A673 (cell line): ENCODE measurements around the gene EHBP1L1. TPM values are rescaled to one million over a fixed set of nuclear protein-coding genes. Genes with fewer than 3 reads are reported as not detected.

Source experiments
- BruUV-seq: library from RNA; stranded (reverse); fragments of 400-500 nt; replicated peaks from 2 replicates; lab custom pipeline; 2021; lab: Mats Ljungman, UMichigan
- CTCF ChIA-PET: fragments of 300-600 bp; sonication (Branson Sonifier 250); formaldehyde crosslinking; loops from one replicate; lab custom pipeline; 2022; ENCODE audit warnings: antibody characterized with exemption; lab: Charles Lee
- POLR2A ChIA-PET: fragments of 300-600 bp; sonication (Branson Sonifier 250); formaldehyde crosslinking; loops from one replicate; lab custom pipeline; 2022; ENCODE audit warnings: antibody characterized with exemption; ENCODE audit not compliant: low non-redundant PET; lab: Charles Lee
- DNase-seq: peaks from one replicate; pipeline ENCODE4 v3.0.0-alpha.2; 2015; ENCODE audit warnings: low spot score
- H3K27ac ChIP-seq: fragments of 200-600 bp; sonication (generic); 2 replicates; pipeline ENCODE4 v1.5.1; 2016; ENCODE audit warnings: mixed run types, low read depth, mild to moderate bottlenecking, mixed read lengths, antibody characterized with exemption, low read length; ENCODE audit not compliant: poor library complexity, severe bottlenecking
- H3K27me3 ChIP-seq: fragments of 200-600 bp; sonication (generic); replicated peaks from 2 replicates; pipeline ENCODE4 v1.6.1; 2017; ENCODE audit warnings: mixed run types, low read depth, mild to moderate bottlenecking, mixed read lengths, antibody characterized with exemption, low read length; ENCODE audit not compliant: insufficient read depth, poor library complexity
- H3K36me3 ChIP-seq: fragments of 200-600 bp; sonication (generic); 2 replicates; pipeline ENCODE4 v1.6.1; 2016; ENCODE audit warnings: mixed run types, mild to moderate bottlenecking, mixed read lengths, antibody characterized with exemption, low read length; ENCODE audit not compliant: insufficient read depth, poor library complexity, severe bottlenecking
- H3K4me1 ChIP-seq: fragments of 200-600 bp; sonication (generic); 2 replicates; pipeline ENCODE4 v1.6.1; 2017; ENCODE audit warnings: mixed run types, mild to moderate bottlenecking, mixed read lengths, antibody characterized with exemption, low read length; ENCODE audit not compliant: insufficient read depth, poor library complexity, severe bottlenecking
- H3K4me3 ChIP-seq: fragments of 200-600 bp; sonication (generic); 2 replicates; pipeline ENCODE4 v1.5.1; 2016; ENCODE audit warnings: low read depth, mixed run types, mild to moderate bottlenecking, mixed read lengths, low read length; ENCODE audit not compliant: poor library complexity, severe bottlenecking
- H3K9me3 ChIP-seq: fragments of 200-600 bp; sonication (generic); 2 replicates; pipeline ENCODE4 v1.6.1; 2016; ENCODE audit warnings: mixed run types, low read depth, mild to moderate bottlenecking, mixed read lengths, antibody characterized with exemption, low read length; ENCODE audit not compliant: poor library complexity, severe bottlenecking
- EZH2 ChIP-seq: fragments of 200-600 bp; sonication (generic); IDR thresholded peaks from 2 replicates; pipeline ENCODE4 v1.6.1; 2017; ENCODE audit warnings: borderline replicate concordance, low read depth, mild to moderate bottlenecking, mixed read lengths, antibody characterized with exemption, low read length; ENCODE audit not compliant: poor library complexity, severe bottlenecking
- intact Hi-C: fragments of 100-400 bp; cut with micrococcal nuclease; formaldehyde crosslinking; loops from one replicate; pipeline ENCODE4 v1.10.0; 2022; ENCODE audit not compliant: unreplicated experiment
- total RNA-seq: library from RNA; stranded (reverse); gene quantifications from 2 replicates; pipeline ENCODE4 v1.2.3, GENCODE V29; 2021
- TF ChIP-seq, protein P1 (sequence below): fragments of 300-800, 200-600 bp; sonication (generic); conservative IDR thresholded peaks from 2 replicates; pipeline ENCODE4 v1.5.1; 2017; ENCODE audit warnings: low read depth, mild to moderate bottlenecking, antibody characterized with exemption, low read length, moderate library complexity, mixed read lengths

Gene EHBP1L1
- total RNA-seq, 1 experiment from 2014 or later, result 29.5 TPM

DNA sequence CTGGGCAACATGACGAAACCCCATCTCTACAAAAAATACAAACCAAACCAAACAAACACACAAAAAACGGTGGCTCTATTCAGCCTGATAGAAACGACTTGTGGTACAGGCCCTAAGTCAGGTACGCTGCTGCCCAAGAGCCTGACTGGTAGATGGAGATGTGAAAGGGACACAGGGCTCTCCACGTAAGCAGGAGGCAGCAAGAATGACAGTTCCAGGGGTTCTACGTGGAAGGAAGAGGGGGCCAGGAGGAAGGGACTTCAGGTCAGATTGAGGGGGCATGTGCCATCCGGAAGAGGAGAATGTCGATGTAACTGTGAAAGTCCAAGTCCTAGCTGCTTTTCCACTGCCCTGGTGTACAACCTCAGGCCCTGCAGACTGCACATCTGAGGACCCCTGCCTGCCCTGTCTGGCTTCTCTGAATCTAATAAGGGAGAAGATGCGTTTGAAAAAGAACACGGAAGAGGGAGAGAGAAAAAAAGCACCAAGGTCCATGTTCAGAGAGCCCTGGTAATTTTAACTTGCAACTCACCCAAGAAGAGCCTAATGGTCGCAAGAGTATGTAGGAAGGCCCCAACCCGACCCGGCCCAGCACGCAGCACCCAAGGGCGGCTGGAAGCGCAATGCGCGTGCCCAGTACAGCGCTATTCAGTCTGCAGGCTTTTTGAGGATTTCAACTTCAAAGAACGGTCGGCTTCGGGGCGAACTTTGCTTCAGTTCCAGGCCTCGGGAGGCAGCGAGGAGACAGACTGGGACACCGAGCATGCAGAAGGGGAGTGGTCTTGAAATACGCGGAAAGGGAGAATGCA, 6.5 kb upstream of the EHBP1L1 start:
- Histone ChIP-seq H3K4me3 (peak overlapping the region; percentile 87), H3K4me1 (peaks cover 21% of the 10 kb centered on the region), H3K27ac (peak overlapping the region; percentile 92), H3K36me3 (peaks cover 6% of the 10 kb centered on the region), H3K27me3 (no peaks in the 10 kb centered on the region), H3K9me3 (no peaks in the 10 kb centered on the region)
- ChIA-PET CTCF (interaction anchor here (0.6 to 2.2 kb wide), 3 partner anchors 9 to 1268 kb away, joined by 3 to 12 read pairs (median 4); no protein-coding TSS in a partner anchor), POLR2A (interaction anchor here (1.2 kb wide), 1 partner anchor 8 kb away, joined by 3 read pairs; no protein-coding TSS in a partner anchor)
- DNase-seq, result no peak
- TSS peak; percentile 66 for BruUV-seq
- TF ChIP-seq, protein P1, sequence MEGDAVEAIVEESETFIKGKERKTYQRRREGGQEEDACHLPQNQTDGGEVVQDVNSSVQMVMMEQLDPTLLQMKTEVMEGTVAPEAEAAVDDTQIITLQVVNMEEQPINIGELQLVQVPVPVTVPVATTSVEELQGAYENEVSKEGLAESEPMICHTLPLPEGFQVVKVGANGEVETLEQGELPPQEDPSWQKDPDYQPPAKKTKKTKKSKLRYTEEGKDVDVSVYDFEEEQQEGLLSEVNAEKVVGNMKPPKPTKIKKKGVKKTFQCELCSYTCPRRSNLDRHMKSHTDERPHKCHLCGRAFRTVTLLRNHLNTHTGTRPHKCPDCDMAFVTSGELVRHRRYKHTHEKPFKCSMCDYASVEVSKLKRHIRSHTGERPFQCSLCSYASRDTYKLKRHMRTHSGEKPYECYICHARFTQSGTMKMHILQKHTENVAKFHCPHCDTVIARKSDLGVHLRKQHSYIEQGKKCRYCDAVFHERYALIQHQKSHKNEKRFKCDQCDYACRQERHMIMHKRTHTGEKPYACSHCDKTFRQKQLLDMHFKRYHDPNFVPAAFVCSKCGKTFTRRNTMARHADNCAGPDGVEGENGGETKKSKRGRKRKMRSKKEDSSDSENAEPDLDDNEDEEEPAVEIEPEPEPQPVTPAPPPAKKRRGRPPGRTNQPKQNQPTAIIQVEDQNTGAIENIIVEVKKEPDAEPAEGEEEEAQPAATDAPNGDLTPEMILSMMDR, result no peak
- TF ChIP-seq EZH2, result no peak
- intact Hi-C loops, result no loop called here

- Histone ChIP-seq H3K27ac (peak within 1 kb of the TSS; percentile 92), H3K9me3 (no peaks in the 10 kb centered on the region), H3K36me3 (peaks cover 6% of the 10 kb centered on the region), H3K4me3 (peak within 1 kb of the TSS; percentile 87), H3K4me1 (peaks cover 28% of the 10 kb centered on the region), H3K27me3 (no peaks in the 10 kb centered on the region)
- ChIA-PET CTCF (interaction anchor here (0.6 to 2.2 kb wide), 5 partner anchors 10 to 1269 kb away, joined by 3 to 12 read pairs (median 3); no protein-coding TSS in a partner anchor), POLR2A (interaction anchor here (1.2 kb wide), 1 partner anchor 9 kb away, joined by 3 read pairs; no protein-coding TSS in a partner anchor)
- intact Hi-C loops, result loop anchor here (1.0 to 5.0 kb wide), 3 partner anchors 29 to 188 kb away; partner anchors contain the start of gene SLC25A45
- DNase-seq, result peak; percentile 100
- TF ChIP-seq, protein P1, result peak; percentile 64
- TF ChIP-seq EZH2, result no peak
- no TSS peak for BruUV-seq
These were observed 5.6 kb upstream of the EHBP1L1 start, which contains the start of gene ZNRD2 for GRCh38 chr11:65569973-65570918. TSS of gene ZNRD2 (plus strand) at chr11:65570477. CDS start at chr11:65570492, 15 bp downstream.

DNA sequence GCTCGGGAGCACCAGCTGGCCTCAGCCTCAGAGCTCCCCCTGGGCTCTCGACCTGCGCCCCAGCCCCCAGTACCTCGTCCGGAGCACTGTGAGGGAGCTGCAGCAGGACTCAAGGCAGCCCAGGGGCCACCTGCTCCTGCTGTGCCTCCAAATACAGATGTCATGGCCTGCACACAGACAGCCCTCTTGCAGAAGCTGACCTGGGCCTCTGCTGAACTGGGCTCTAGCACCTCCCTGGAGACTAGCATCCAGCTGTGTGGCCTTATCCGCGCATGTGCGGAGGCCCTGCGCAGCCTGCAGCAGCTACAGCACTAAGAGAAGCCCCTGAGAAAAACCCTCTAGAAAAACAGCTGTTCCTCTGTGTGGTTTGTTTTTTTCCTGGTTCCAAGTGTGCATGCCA, 4.4 kb upstream of the EHBP1L1 start:
- Histone ChIP-seq H3K4me3 (peak overlapping the region; percentile 87), H3K4me1 (peaks cover 35% of the 10 kb centered on the region), H3K36me3 (peaks cover 6% of the 10 kb centered on the region), H3K27ac (peak overlapping the region; percentile 92), H3K9me3 (no peaks in the 10 kb centered on the region), H3K27me3 (no peaks in the 10 kb centered on the region)
- intact Hi-C loops, result loop anchor here (5.0 kb wide), 2 partner anchors 36 to 189 kb away; partner anchors contain the start of gene SLC25A45
- no TSS peak for BruUV-seq
- TF ChIP-seq, protein P1, result no peak
- no peak for TF ChIP-seq EZH2
- DNase-seq, result no peak
- ChIA-PET POLR2A (no interaction called here), CTCF (interaction anchor here (0.6 to 2.1 kb wide), 4 partner anchors 11 to 205 kb away, joined by 4 to 13 read pairs (median 8); no protein-coding TSS in a partner anchor)
